BE2C (cell line): ENCODE measurements around the gene ASPN.

Source experiments
- DNase-seq: peaks from one replicate; pipeline ENCODE4 v3.0.0-alpha.2; 2020
- H3K27me3 ChIP-seq: fragments of 250-450 bp; sonication (Bioruptor Pico); 2 replicates; pipeline ENCODE4 v1.5.1; 2020; ENCODE audit warnings: mild to moderate bottlenecking
- H3K36me3 ChIP-seq: fragments of 250-450 bp; sonication (Bioruptor Pico); 2 replicates; pipeline ENCODE4 v1.5.1; 2020; ENCODE audit warnings: mild to moderate bottlenecking
- H3K4me1 ChIP-seq: fragments of 250-450 bp; sonication (Bioruptor Pico); 2 replicates; pipeline ENCODE4 v1.5.1; 2020
- H3K4me3 ChIP-seq: 2 replicates; pipeline ENCODE4 v1.5.1; 2011; ENCODE audit warnings: low read depth, low read length
- H3K9me3 ChIP-seq: fragments of 250-450 bp; sonication (Bioruptor Pico); 2 replicates; pipeline ENCODE4 v1.5.1; 2020
- TF ChIP-seq, protein P1 (sequence below): IDR thresholded peaks from 2 replicates; pipeline ENCODE4 v1.5.1; 2012; ENCODE audit warnings: mild to moderate bottlenecking, low read depth, low read length

ASPN gene

DNA sequence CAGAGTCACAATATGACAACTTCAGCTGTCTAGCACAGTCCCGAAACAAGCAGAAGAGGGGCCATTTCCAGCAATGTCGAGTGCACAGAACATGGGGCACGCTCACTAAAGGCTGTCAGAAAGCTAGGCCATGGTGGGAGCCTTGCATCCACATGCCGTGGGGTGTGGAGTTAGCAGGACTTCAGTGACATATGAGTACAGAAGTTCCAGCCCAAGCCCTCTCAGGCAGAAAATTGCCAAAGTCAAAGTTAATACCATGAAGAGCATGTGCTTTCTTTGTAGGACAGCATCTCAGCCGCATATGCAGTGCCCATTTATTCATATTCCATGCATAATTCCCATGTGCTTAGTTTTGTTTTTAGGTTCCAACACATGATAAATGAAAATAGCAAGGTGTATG lies 26.7 kb upstream of the ASPN start:
- Histone ChIP-seq H3K4me3 (no peak overlapping the region), H3K9me3 (no peaks in the 10 kb centered on the region), H3K36me3 (no peaks in the 10 kb centered on the region), H3K27me3 (no peaks in the 10 kb centered on the region), H3K4me1 (no peaks in the 10 kb centered on the region)
- no peak for DNase-seq
- TF ChIP-seq, protein P1, sequence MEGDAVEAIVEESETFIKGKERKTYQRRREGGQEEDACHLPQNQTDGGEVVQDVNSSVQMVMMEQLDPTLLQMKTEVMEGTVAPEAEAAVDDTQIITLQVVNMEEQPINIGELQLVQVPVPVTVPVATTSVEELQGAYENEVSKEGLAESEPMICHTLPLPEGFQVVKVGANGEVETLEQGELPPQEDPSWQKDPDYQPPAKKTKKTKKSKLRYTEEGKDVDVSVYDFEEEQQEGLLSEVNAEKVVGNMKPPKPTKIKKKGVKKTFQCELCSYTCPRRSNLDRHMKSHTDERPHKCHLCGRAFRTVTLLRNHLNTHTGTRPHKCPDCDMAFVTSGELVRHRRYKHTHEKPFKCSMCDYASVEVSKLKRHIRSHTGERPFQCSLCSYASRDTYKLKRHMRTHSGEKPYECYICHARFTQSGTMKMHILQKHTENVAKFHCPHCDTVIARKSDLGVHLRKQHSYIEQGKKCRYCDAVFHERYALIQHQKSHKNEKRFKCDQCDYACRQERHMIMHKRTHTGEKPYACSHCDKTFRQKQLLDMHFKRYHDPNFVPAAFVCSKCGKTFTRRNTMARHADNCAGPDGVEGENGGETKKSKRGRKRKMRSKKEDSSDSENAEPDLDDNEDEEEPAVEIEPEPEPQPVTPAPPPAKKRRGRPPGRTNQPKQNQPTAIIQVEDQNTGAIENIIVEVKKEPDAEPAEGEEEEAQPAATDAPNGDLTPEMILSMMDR, result no peak

DNA sequence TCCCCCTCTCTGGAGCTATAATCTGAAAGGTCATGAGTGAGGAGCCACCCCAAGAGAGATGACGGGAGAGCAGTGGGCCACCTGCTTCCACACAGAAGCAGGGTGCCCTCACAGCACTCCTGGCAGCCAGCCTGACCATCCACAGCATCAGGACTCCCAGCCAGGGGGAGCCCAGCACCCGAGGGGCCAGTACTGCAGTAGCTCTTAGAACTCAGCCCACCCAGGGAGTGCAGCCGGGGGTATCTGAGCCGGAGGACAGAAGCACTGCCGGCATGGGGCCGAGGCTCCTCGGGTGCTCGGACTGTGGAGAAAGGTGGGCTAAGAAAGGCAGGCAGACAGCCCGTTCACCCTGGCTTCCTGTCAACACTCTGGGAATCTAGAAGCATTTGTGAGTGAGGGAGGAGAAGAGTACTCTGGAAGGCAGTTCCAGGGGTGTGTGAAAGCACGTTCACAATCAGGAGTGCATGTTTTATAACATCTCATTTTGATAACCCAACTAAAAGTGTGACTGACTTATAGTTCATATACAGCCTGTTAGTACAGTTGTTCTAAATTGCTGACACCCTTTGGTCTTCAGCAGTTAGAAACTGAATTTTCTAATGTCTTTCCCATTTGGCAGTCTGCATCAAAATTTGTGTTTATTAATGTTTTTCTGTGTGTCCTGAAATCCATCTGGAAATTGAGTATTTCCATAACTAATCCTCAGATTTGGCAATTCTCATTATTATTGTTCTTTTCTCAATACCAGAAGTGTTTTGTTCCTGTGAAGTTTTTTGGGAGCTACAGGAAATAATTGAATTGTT lies 25.9 kb upstream of the ASPN start:
- Histone ChIP-seq H3K36me3 (no peaks in the 10 kb centered on the region), H3K27me3 (no peaks in the 10 kb centered on the region), H3K4me1 (no peaks in the 10 kb centered on the region), H3K9me3 (no peaks in the 10 kb centered on the region), H3K4me3 (no peak overlapping the region)
- DNase-seq, result no peak
- TF ChIP-seq, protein P1, result no peak

DNA sequence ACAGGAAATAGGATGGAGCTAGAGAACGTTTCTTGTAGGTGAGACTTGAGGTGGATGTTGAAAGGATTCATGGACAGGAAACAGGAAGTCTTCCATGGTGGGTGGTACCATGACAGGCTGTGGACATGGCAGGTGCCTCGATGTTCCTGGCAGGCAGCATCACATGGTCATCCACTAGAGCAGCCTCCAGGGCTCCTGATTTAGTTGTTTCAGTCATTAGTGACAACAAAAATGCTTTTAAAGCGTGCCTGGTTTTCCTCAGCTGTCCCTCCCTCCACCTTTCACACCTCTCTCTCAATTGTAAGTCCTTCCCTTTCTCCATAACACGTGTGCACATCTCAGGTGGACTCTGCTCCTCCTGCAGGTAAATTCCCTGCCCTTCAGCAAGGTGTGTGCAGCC lies 25.2 kb upstream of the ASPN start:
- TF ChIP-seq, protein P1, result no peak
- DNase-seq, result no peak

DNA sequence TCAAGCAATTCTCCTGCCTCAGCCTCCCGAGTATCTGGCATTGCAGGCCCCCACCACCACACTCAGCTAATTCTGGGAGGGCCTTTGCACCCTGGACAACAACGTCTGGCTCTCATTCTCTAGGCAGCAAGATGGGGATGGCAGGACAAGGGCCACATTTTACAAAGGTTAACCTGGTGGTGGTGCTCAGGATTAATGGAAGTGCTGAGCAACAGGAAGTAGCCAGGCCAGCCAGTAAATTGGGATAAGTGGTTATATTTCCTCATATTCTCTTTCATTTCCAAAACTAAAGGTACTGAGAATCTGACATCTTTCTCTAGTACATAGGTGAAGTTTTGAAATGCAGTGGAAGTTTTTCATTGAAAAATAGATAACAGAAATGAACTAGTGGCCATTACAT lies 24.7 kb upstream of the ASPN start:
- Histone ChIP-seq H3K9me3 (no peaks in the 10 kb centered on the region), H3K27me3 (no peaks in the 10 kb centered on the region), H3K4me1 (no peaks in the 10 kb centered on the region; the same call in 1 of the 2 replicates), H3K4me3 (no peak overlapping the region), H3K36me3 (no peaks in the 10 kb centered on the region)
- no peak for DNase-seq
- TF ChIP-seq, protein P1, result no peak

More for the DNA sequence above, 25.2 kb upstream of the ASPN start:
- no peaks in the 10 kb centered on the region for H3K9me3 ChIP-seq
- H3K27me3 ChIP-seq, result no peaks in the 10 kb centered on the region
- no peak overlapping the region for H3K4me3 ChIP-seq
- H3K36me3 ChIP-seq, result no peaks in the 10 kb centered on the region
- H3K4me1 ChIP-seq, result no peaks in the 10 kb centered on the region

DNA sequence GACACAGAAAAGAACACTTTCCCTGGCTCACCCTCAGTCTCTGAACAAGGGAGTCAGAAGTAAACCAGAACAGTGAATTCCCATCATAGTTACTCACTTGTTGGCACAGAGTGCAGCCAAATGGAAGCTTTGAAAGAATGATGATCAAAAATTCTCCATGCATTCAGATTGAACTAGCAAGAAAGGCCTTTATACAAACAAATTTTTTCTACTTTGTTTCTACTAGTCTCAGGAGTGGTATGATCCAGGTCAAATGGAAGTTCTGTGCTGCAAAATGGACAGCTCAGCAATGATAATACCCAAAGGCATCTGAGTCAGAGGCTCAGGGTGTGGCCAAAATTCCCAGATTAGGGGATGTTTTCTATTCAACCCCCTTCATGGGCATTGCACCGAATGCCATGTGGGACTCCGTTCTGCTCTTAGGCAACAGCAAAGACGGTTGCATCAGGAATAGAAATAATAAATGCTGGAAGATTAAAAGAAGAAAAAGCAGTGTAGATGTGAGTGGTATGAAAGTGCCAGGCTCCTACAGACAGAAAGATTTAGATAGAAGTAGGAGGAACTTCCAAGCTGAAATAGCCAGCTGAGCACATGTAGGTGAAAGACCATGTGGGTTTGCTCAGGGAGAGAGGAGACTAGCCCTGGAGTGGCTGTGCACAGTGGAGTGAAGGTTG lies 24.0 kb upstream of the ASPN start:
- no peak overlapping the region for H3K4me3 ChIP-seq
- H3K27me3 ChIP-seq, result no peaks in the 10 kb centered on the region
- H3K9me3 ChIP-seq, result no peaks in the 10 kb centered on the region
- TF ChIP-seq, protein P1, result no peak
- H3K4me1 ChIP-seq, result no peaks in the 10 kb centered on the region; the same call in 1 of the 2 replicates
- no peaks in the 10 kb centered on the region for H3K36me3 ChIP-seq
- DNase-seq, result no peak

DNA sequence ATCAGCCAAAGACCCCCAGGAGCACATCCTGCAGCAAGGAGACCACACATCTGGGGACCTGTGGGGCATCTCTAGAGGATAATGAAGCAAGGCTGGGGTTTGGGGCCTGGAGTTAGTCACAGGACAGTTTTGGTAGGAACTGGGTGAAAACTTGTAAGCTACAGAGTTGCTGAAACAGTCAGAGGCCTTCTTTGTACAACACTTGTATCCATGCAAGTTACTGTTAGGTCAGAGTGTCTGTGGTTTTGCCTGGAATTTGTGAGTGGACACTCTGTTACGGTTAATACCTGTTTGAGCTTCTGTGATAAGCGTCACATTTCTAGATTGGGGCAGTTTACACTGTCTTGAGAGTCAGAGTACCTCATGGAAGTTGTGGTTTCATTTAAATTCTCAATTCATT lies 22.6 kb upstream of the ASPN start:
- H3K4me3 ChIP-seq, result no peak overlapping the region

More for the DNA sequence above, 22.6 kb upstream of the ASPN start:
- H3K27me3 ChIP-seq, result no peaks in the 10 kb centered on the region
- no peaks in the 10 kb centered on the region for H3K9me3 ChIP-seq
- no peaks in the 10 kb centered on the region for H3K36me3 ChIP-seq
- H3K4me1 ChIP-seq, result no peaks in the 10 kb centered on the region; the same call in 1 of the 2 replicates
- TF ChIP-seq, protein P1, result no peak
- DNase-seq, result no peak
